ENCODE data around the gene GATA3. TPM values are rescaled to one million over a fixed set of nuclear protein-coding genes. Genes with fewer than 3 reads are reported as not detected.

GATA3 gene
- total and polyA plus RNA-seq, 9 of the 15 experiments (the other 6 are each of a cell fraction or from before 2014, with no cell fraction given) = 0.01 to 0.24 (median 0.09) TPM; not detected in 6

GRCh38 chr10:8037199-8037801 is 17.2 kb upstream of the GATA3 start:
- BruUV-seq (replicated peaks) = no TSS peak
- H2AFZ ChIP-seq (ENCODE audit: low read depth, low read length) = no peak overlapping the region
- ATAC-seq = no peak
- no peaks in the 10 kb centered on the region for H3K79me2 ChIP-seq (ENCODE audit: control insufficient read depth, insufficient read depth, low read length)
- in situ Hi-C loops (cut with MboI) = no loop called here
- WGBS (ENCODE audit: insufficient coverage, low coverage, missing lambda C conversion rate) = 22% methylated on average over 26 of the region's 32 CpGs
- no peaks in the 10 kb centered on the region for H3K9me1 ChIP-seq (ENCODE audit: control insufficient read depth, insufficient read depth, low read length)
- no peak overlapping the region for H3K4me3 ChIP-seq
- DNase-seq (ENCODE audit: extremely low read depth in 1 of 4, low spot score in 3 of 4) = no peak
- H3K36me3 ChIP-seq (ENCODE audit: control insufficient read depth, insufficient read depth, low read length) = no peaks in the 10 kb centered on the region
- no peak overlapping the region for H3K9ac ChIP-seq (ENCODE audit: insufficient read depth in 1 of 2, low read depth in 2 of 2, low read length in 2 of 2)
- H4K20me1 ChIP-seq (replicated peaks; ENCODE audit: control insufficient read depth, insufficient read depth, low read length) = no peaks in the 10 kb centered on the region
- intact Hi-C loops (cut with micrococcal nuclease) = loop anchor here (5.0 kb wide), 1 partner anchor 1260 kb away; no protein-coding TSS in a partner anchor
- peaks cover 0 to 15% of the 10 kb centered on the region in 2 experiments; a peak in 1 of 5 replicates for H3K4me1 ChIP-seq (replicated peaks in 1 of 2; ENCODE audit: control insufficient read depth in 2 of 2, insufficient read depth in 2 of 2, low read length in 2 of 2)
- TF ChIP-seq ZNF316 (IDR thresholded peaks at IDR 0.05) (no peak), SMARCB1 (IDR thresholded peaks at IDR 0.05; ENCODE audit: insufficient read length, low read depth) (no peak), CCNT2 (IDR thresholded peaks at IDR 0.05; ENCODE audit: borderline replicate concordance, extremely low read depth, insufficient read length, low read depth, low read length) (no peak), ZBED1 (IDR thresholded peaks at IDR 0.05) (no peak), BCL6 (CRISPR knock-in tag; IDR thresholded peaks at IDR 0.05) (no peak)
- TF ChIP-seq, protein P1, sequence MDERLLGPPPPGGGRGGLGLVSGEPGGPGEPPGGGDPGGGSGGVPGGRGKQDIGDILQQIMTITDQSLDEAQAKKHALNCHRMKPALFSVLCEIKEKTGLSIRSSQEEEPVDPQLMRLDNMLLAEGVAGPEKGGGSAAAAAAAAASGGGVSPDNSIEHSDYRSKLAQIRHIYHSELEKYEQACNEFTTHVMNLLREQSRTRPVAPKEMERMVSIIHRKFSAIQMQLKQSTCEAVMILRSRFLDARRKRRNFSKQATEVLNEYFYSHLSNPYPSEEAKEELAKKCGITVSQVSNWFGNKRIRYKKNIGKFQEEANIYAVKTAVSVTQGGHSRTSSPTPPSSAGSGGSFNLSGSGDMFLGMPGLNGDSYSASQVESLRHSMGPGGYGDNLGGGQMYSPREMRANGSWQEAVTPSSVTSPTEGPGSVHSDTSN (CRISPR knock-in tag; IDR thresholded peaks at IDR 0.05; ENCODE audit: low read depth) = no peak
- TF ChIP-seq, protein P1 (tag; conservative IDR thresholded peaks at IDR 0.05; ENCODE audit: low read depth) = no peak
- TF ChIP-seq, protein P2, sequence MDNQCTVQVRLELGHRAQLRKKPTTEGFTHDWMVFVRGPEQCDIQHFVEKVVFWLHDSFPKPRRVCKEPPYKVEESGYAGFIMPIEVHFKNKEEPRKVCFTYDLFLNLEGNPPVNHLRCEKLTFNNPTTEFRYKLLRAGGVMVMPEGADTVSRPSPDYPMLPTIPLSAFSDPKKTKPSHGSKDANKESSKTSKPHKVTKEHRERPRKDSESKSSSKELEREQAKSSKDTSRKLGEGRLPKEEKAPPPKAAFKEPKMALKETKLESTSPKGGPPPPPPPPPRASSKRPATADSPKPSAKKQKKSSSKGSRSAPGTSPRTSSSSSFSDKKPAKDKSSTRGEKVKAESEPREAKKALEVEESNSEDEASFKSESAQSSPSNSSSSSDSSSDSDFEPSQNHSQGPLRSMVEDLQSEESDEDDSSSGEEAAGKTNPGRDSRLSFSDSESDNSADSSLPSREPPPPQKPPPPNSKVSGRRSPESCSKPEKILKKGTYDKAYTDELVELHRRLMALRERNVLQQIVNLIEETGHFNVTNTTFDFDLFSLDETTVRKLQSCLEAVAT (IDR thresholded peaks at IDR 0.05) = no peak
- TF ChIP-seq, protein P3, sequence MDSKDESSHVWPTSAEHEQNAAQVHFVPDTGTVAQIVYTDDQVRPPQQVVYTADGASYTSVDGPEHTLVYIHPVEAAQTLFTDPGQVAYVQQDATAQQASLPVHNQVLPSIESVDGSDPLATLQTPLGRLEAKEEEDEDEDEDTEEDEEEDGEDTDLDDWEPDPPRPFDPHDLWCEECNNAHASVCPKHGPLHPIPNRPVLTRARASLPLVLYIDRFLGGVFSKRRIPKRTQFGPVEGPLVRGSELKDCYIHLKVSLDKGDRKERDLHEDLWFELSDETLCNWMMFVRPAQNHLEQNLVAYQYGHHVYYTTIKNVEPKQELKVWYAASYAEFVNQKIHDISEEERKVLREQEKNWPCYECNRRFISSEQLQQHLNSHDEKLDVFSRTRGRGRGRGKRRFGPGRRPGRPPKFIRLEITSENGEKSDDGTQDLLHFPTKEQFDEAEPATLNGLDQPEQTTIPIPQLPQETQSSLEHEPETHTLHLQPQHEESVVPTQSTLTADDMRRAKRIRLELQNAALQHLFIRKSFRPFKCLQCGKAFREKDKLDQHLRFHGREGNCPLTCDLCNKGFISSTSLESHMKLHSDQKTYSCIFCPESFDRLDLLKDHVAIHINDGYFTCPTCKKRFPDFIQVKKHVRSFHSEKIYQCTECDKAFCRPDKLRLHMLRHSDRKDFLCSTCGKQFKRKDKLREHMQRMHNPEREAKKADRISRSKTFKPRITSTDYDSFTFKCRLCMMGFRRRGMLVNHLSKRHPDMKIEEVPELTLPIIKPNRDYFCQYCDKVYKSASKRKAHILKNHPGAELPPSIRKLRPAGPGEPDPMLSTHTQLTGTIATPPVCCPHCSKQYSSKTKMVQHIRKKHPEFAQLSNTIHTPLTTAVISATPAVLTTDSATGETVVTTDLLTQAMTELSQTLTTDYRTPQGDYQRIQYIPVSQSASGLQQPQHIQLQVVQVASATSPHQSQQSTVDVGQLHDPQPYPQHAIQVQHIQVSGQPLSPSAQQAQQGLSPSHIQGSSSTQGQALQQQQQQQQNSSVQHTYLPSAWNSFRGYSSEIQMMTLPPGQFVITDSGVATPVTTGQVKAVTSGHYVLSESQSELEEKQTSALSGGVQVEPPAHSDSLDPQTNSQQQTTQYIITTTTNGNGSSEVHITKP (IDR thresholded peaks at IDR 0.05; ENCODE audit: partially characterized antibody) = no peak
- POLR2A ChIA-PET = interaction anchor here (0.6 to 0.7 kb wide), 2 partner anchors 22 to 202 kb away, joined by 3 to 4 read pairs; no protein-coding TSS in a partner anchor
- FAIRE-seq = no peak
- no peak overlapping the region for H3K27ac ChIP-seq (ENCODE audit: extremely low read depth, low read depth, low read length)
- H3K27me3 ChIP-seq (ENCODE audit: control insufficient read depth in 2 of 2, insufficient read depth in 2 of 2, low read length in 2 of 2) = peaks cover 44 to 57% of the 10 kb centered on the region in 2 experiments; a peak in 4 of 5 replicates
- CTCF ChIA-PET (ENCODE audit: low intra/inter-chr PET ratio) = no interaction called here
- no peak overlapping the region for H3K4me2 ChIP-seq (ENCODE audit: insufficient read depth, low read length)
- no peaks in the 10 kb centered on the region for H3K9me3 ChIP-seq (replicated peaks; ENCODE audit: control insufficient read depth, insufficient read depth, low read depth, low read length)
